IMR-90 (cell line): Measurements from ENCODE around the gene WFDC5. TPM values are rescaled to one million over a fixed set of nuclear protein-coding genes. Genes with fewer than 3 reads are reported as not detected.
A peak's percentile ranks its signal among the peaks of the same experiment; 100 is the strongest.

ENCODE experiments used
- ATAC-seq: fragments of 200-7000 bp; cut with Tn5 transposase; 2 replicates; pipeline ENCODE4 v1.9.1; 2020; ENCODE audit warnings: low read depth, mild to moderate bottlenecking, moderate library complexity
- BruUV-seq: library from RNA; stranded (reverse); fragments of 400-500 nt; replicated peaks from 2 replicates; lab custom pipeline; 2021; lab: Mats Ljungman, UMichigan
- CTCF ChIA-PET: fragments of 300-600 bp; formaldehyde crosslinking; extraction: SDS; loops from one replicate; lab custom pipeline; 2021; ENCODE audit warnings: antibody characterized with exemption; lab: Yijun Ruan, JAX
- POLR2A ChIA-PET: fragments of 300-600 bp; sonication (Branson Sonifier 250); formaldehyde crosslinking; loops from one replicate; lab custom pipeline; 2022; ENCODE audit warnings: antibody characterized with exemption; ENCODE audit not compliant: unreplicated experiment; lab: Charles Lee
- DNase-seq: peaks from one replicate; pipeline ENCODE4 v3.0.0; 2013
- H2AFZ ChIP-seq: replicated peaks from 2 replicates; pipeline ENCODE3; 2013; ENCODE audit warnings: low read length, mild to moderate bottlenecking; ENCODE audit not compliant: poor library complexity
- H2AK5ac ChIP-seq: 2 replicates; pipeline ENCODE4 v1.6.1; 2013; ENCODE audit warnings: low read depth, low read length, inconsistent platforms
- H2AK9ac ChIP-seq: replicated peaks from 2 replicates; pipeline ENCODE3; 2013; ENCODE audit warnings: mild to moderate bottlenecking, low read depth, low read length, moderate library complexity; ENCODE audit not compliant: poor library complexity
- H2BK120ac ChIP-seq: 2 replicates; pipeline ENCODE4 v1.6.1; 2013; ENCODE audit warnings: low read depth, low read length, inconsistent platforms
- H2BK15ac ChIP-seq: 3 replicates; pipeline ENCODE4 v1.6.1; 2013; ENCODE audit warnings: low read depth, low read length, inconsistent platforms
- H2BK20ac ChIP-seq: 2 replicates; pipeline ENCODE4 v1.6.1; 2013; ENCODE audit warnings: low read depth, mild to moderate bottlenecking, inconsistent platforms, low read length, moderate library complexity
- H2BK5ac ChIP-seq: 2 replicates; pipeline ENCODE4 v1.6.1; 2013; ENCODE audit warnings: mild to moderate bottlenecking, low read depth, low read length, inconsistent platforms; ENCODE audit not compliant: poor library complexity, severe bottlenecking
- H3K14ac ChIP-seq: replicated peaks from 2 replicates; pipeline ENCODE4 v1.6.1; 2013; ENCODE audit warnings: low read depth, low read length, inconsistent platforms
- H3K18ac ChIP-seq: 2 replicates; pipeline ENCODE4 v1.6.1; 2013; ENCODE audit warnings: low read depth, low read length, control low read depth
- H3K23ac ChIP-seq: 2 replicates; pipeline ENCODE4 v1.6.1; 2013; ENCODE audit warnings: low read depth, low read length, inconsistent platforms
- H3K27ac ChIP-seq: 2 replicates; pipeline ENCODE4 v1.5.1; 2013; ENCODE audit warnings: mild to moderate bottlenecking, control low read depth, low read length; ENCODE audit not compliant: insufficient read depth
- H3K27me3 ChIP-seq: 2 replicates; pipeline ENCODE4 v1.6.1; 2013; ENCODE audit warnings: low read length; ENCODE audit not compliant: control insufficient read depth, insufficient read depth
- H3K36me3 ChIP-seq: 2 replicates; pipeline ENCODE4 v1.6.1; 2013; ENCODE audit warnings: low read length, mixed read lengths; ENCODE audit not compliant: control insufficient read depth, insufficient read depth
- H3K4ac ChIP-seq: 2 replicates; pipeline ENCODE4 v1.6.1; 2013; ENCODE audit warnings: low read depth, low read length, inconsistent platforms
- H3K4me1 ChIP-seq: 2 replicates; pipeline ENCODE4 v1.6.1; 2013; ENCODE audit warnings: low read length, mixed read lengths; ENCODE audit not compliant: control insufficient read depth, insufficient read depth
- H3K4me2 ChIP-seq: 2 replicates; pipeline ENCODE4 v1.6.1; 2013; ENCODE audit warnings: low read depth, mild to moderate bottlenecking, control low read depth, low read length, moderate library complexity
- H3K4me3 ChIP-seq: 2 replicates; pipeline ENCODE4 v1.5.1; 2013; ENCODE audit warnings: low read depth, mild to moderate bottlenecking, control low read depth, low read length, moderate library complexity; ENCODE audit not compliant: insufficient read depth
- H3K56ac ChIP-seq: 2 replicates; pipeline ENCODE4 v1.6.1; 2013; ENCODE audit warnings: low read length, inconsistent platforms; ENCODE audit not compliant: insufficient read depth; ENCODE audit errors: extremely low read depth
- H3K79me1 ChIP-seq, 2 experiments: 2 replicates each; pipeline ENCODE4 v1.6.1; 2013; ENCODE audit warnings: low read length in 2 of 2, inconsistent platforms in 1 of 2, low read depth in 1 of 2
- H3K9ac ChIP-seq: 2 replicates; pipeline ENCODE4 v1.6.1; 2013; ENCODE audit warnings: low read depth, low read length, control low read depth
- H3K9me1 ChIP-seq: 2 replicates; pipeline ENCODE4 v1.6.1; 2013; ENCODE audit warnings: low read length, inconsistent platforms; ENCODE audit not compliant: insufficient read depth
- H3K9me3 ChIP-seq: 2 replicates; pipeline ENCODE4 v1.6.1; 2013; ENCODE audit warnings: low read length; ENCODE audit not compliant: control insufficient read depth, insufficient read depth
- H4K20me1 ChIP-seq: 2 replicates; pipeline ENCODE4 v1.6.1; 2013; ENCODE audit warnings: low read length, inconsistent platforms; ENCODE audit not compliant: insufficient read depth
- H4K5ac ChIP-seq: 2 replicates; pipeline ENCODE4 v1.6.1; 2013; ENCODE audit warnings: mild to moderate bottlenecking, low read depth, low read length, control low read depth
- H4K8ac ChIP-seq, 2 experiments: 2 replicates each; pipeline ENCODE4 v1.6.1; 2013; ENCODE audit warnings: low read depth in 2 of 2, low read length in 2 of 2, control low read depth in 1 of 2, inconsistent platforms in 1 of 2
- H4K91ac ChIP-seq: 2 replicates; pipeline ENCODE4 v1.6.1; 2013; ENCODE audit warnings: low read depth, low read length, inconsistent platforms; ENCODE audit not compliant: insufficient read depth
- BHLHE40 ChIP-seq: fragments of 150-350 bp; IDR thresholded peaks from 2 replicates; pipeline ENCODE4 v1.6.1; 2016; ENCODE audit warnings: mild to moderate bottlenecking, low read depth, low read length
- CHD1 ChIP-seq: IDR thresholded peaks from 2 replicates; pipeline ENCODE4 v1.6.1; 2012; ENCODE audit warnings: low read depth, low read length, improper control_type of control experiment
- ELK1 ChIP-seq: fragments of 150-350 bp; IDR thresholded peaks from 2 replicates; pipeline ENCODE4 v1.6.1; 2016; ENCODE audit warnings: low read depth, mild to moderate bottlenecking, low read length, moderate library complexity, borderline replicate concordance
- MAZ ChIP-seq: IDR thresholded peaks from 2 replicates; pipeline ENCODE4 v1.6.1; 2012; ENCODE audit warnings: low read depth, mild to moderate bottlenecking, low read length, improper control_type of control experiment, moderate library complexity, borderline replicate concordance
- MXI1 ChIP-seq: IDR thresholded peaks from 2 replicates; pipeline ENCODE4 v1.6.1; 2012; ENCODE audit warnings: low read depth, mild to moderate bottlenecking, low read length, moderate library complexity, borderline replicate concordance
- NFE2L2 ChIP-seq: fragments of 150-350 bp; IDR thresholded peaks from 2 replicates; pipeline ENCODE4 v1.6.1; 2016; ENCODE audit warnings: low read depth, mild to moderate bottlenecking, low read length
- POLR2A ChIP-seq: IDR thresholded peaks from 2 replicates; pipeline ENCODE4 v1.6.1; 2012; ENCODE audit warnings: mild to moderate bottlenecking, low read depth, low read length
- RAD21 ChIP-seq: IDR thresholded peaks from 2 replicates; pipeline ENCODE4 v1.6.1; 2012; ENCODE audit warnings: low read length, improper control_type of control experiment
- RFX5 ChIP-seq: IDR thresholded peaks from 2 replicates; pipeline ENCODE4 v1.8.0; 2012; ENCODE audit warnings: low read depth, mild to moderate bottlenecking, low read length, moderate library complexity
- USF2 ChIP-seq: fragments of 150-350 bp; IDR thresholded peaks from 2 replicates; pipeline ENCODE4 v1.6.1; 2017; ENCODE audit warnings: mild to moderate bottlenecking, antibody characterized with exemption, low read length, low read depth
- WGBS, 2 experiments: methylation state at CpG; one replicate each; pipeline versions ENCODE4 v1.1.5 to v1.1.7; 2013; ENCODE audit warnings: missing lambda C conversion rate in 2 of 2; ENCODE audit not compliant: insufficient read length in 1 of 2; ENCODE audit errors: extremely low coverage in 2 of 2; 5-methylcytosine and 5-hydroxymethylcytosine counted together
- dilution Hi-C: fragments of 300-500 bp; cut with HindIII; formaldehyde crosslinking; loops from one replicate; pipeline ENCODE4 v1.14.3; 2018; ENCODE audit warnings: low sequenced_read_pairs; ENCODE audit not compliant: unreplicated experiment
- in situ Hi-C: fragments of 300-500 bp; cut with MboI; formaldehyde crosslinking; loops from 3 replicates; pipeline ENCODE4 v1.14.3; 2019; ENCODE audit warnings: low sequenced_read_pairs, inconsistent platforms, mixed read lengths
- intact Hi-C: fragments of 100-400 bp; cut with micrococcal nuclease; formaldehyde crosslinking; loops from 2 replicates; pipeline ENCODE4 v1.10.0; 2022
- polyA plus RNA-seq, 3 experiments: library from polyadenylated mRNA; depleted of rRNA; stranded (reverse); fragments of >200 nt; gene quantifications; 2 replicates each; pipeline ENCODE4 v1.2.3, GENCODE V29; 2012; ENCODE audit warnings: low replicate concordance in 1 of 3
- total RNA-seq: library from RNA; depleted of rRNA; stranded (reverse); fragments of >200 nt; gene quantifications from 2 replicates; pipeline ENCODE4 v1.2.3, GENCODE V29; 2012

The WFDC5 gene
- total and polyA plus RNA-seq, 2 of the 4 experiments (the other 2 are of a cell fraction) = not detected

- H4K91ac ChIP-seq = no peak overlapping the region; the same call in 1 of the 2 replicates
- H4K20me1 ChIP-seq = no peaks in the 10 kb centered on the region
- no peak overlapping the region for H2AFZ ChIP-seq
- H2BK120ac ChIP-seq = no peak overlapping the region
- peaks cover 16% of the 10 kb centered on the region for H3K4me1 ChIP-seq
- H2BK15ac ChIP-seq = peak overlapping the region; percentile 31; the same call in 1 of the 3 replicates
- in situ Hi-C loops = loop anchor here (5.0 kb wide), 1 partner anchor 39 kb away; no protein-coding TSS in a partner anchor
- H3K27ac ChIP-seq = no peak overlapping the region
- BruUV-seq = no TSS peak
- H3K14ac ChIP-seq = no peak overlapping the region
- intact Hi-C loops = loop anchor here (5.0 kb wide), 1 partner anchor 34 kb away; no protein-coding TSS in a partner anchor
- H3K4me3 ChIP-seq = no peak overlapping the region
- no peaks in the 10 kb centered on the region for H3K27me3 ChIP-seq
- DNase-seq (no peak), ATAC-seq (no peak)
- no peak overlapping the region for H3K4me2 ChIP-seq
- H2AK9ac ChIP-seq = no peak overlapping the region
- H3K23ac ChIP-seq = no peak overlapping the region
- H2AK5ac ChIP-seq = 0 out of 2 replicates have a peak overlapping the region, but pooled peaks have one; percentile 17
- no peak overlapping the region for H3K4ac ChIP-seq
- TF ChIP-seq ELK1 = no peak
- TF ChIP-seq POLR2A = no peak
- TF ChIP-seq RFX5 = no peak
- no peak for TF ChIP-seq BHLHE40
- no peak for TF ChIP-seq USF2
- TF ChIP-seq CHD1 = no peak
- TF ChIP-seq MAZ = no peak
- TF ChIP-seq MXI1 = no peak
- no peak for TF ChIP-seq RAD21
- no peak for TF ChIP-seq NFE2L2
- H3K9me1 ChIP-seq = no peaks in the 10 kb centered on the region; the same call in 1 of the 2 replicates
- H4K5ac ChIP-seq = peak overlapping the region; percentile 63
- no peak overlapping the region for H3K9ac ChIP-seq
- no CpG with 5 or more reads among the region's 1 CpG for WGBS, 2 experiments
- H2BK5ac ChIP-seq = peak overlapping the region; percentile 10
- 0 out of 2 replicates have a peak, but pooled peaks cover 1% of the 10 kb centered on the region for H3K36me3 ChIP-seq
- dilution Hi-C loops = no loop called here
- H3K18ac ChIP-seq = peak overlapping the region; percentile 24; the same call in 1 of the 2 replicates
- H3K56ac ChIP-seq = no peak overlapping the region
- no peak overlapping the region for H4K8ac ChIP-seq
- no peak overlapping the region for H2BK20ac ChIP-seq
- POLR2A ChIA-PET = no interaction called here
- H3K79me1 ChIP-seq = no peaks in the 10 kb centered on the region; a peak in 1 of 4 replicates
- CTCF ChIA-PET = no interaction called here
- no peaks in the 10 kb centered on the region for H3K9me3 ChIP-seq
Observed at GRCh38 chr20:45085867-45086266, 29.1 kb downstream of the WFDC5 start.
